Transverse colon (tissue), 4 donors: ENCODE measurements around the gene NAALADL2.

ENCODE experiments used
- CTCF ChIP-seq, 5 experiments: fragments of 200-600 bp in 3 of 5; fragments of 450-650 bp in 2 of 5; sonication (generic) in 3 of 5; IDR thresholded peaks; 1 replicate in 2 of 5; 2 replicates in 3 of 5; pipeline ENCODE4 v1.5.1; 2016 to 2017; ENCODE audit warnings: antibody characterized with exemption in 5 of 5, inconsistent platforms in 3 of 5, mild to moderate bottlenecking in 2 of 5, moderate library complexity in 1 of 5
- EP300 ChIP-seq: sonication (generic); formaldehyde crosslinking; IDR thresholded peaks from one replicate; pipeline ENCODE4 v1.6.1; 2017; ENCODE audit warnings: antibody characterized with exemption, low read depth
- POLR2A ChIP-seq: fragments of 450-650 bp; IDR thresholded peaks from one replicate; pipeline ENCODE4 v1.6.1; 2016; ENCODE audit warnings: antibody characterized with exemption, mild to moderate bottlenecking, moderate library complexity
- POLR2AphosphoS5 ChIP-seq, 3 donors: sonication (generic); formaldehyde crosslinking; IDR thresholded peaks; one replicate each; pipeline ENCODE4 v1.6.1; 2016; ENCODE audit warnings: antibody characterized with exemption in 3 of 3

GRCh38 chr3:175443682-175444081, 584.5 kb downstream of the NAALADL2 start:
- no peak for TF ChIP-seq CTCF (IDR thresholded peaks at IDR 0.05)
- TF ChIP-seq POLR2A = no peak
- no peak for TF ChIP-seq EP300
- TF ChIP-seq POLR2AphosphoS5 (IDR thresholded peaks at IDR 0.05) = no peak
